ENCODE results near the gene TMEM178B.

- TF ChIP-seq POLR2A (IDR thresholded peaks at IDR 0.05; ENCODE audit: low read length) (no peak), GATA1 (IDR thresholded peaks at IDR 0.05; ENCODE audit: low read depth, low read length) (no peak)
Observed at GRCh38 chr7:141228482-141228881, 154.6 kb downstream of the TMEM178B start.
